Skeletal muscle satellite cell (primary cell): ENCODE measurements around the gene RDH11.

Experiments
- H3K27me3 ChIP-seq: 2 replicates; pipeline ENCODE4 v1.7.0; 2013; ENCODE audit warnings: low read length; ENCODE audit not compliant: control insufficient read depth, insufficient read depth
- H3K36me3 ChIP-seq: 2 replicates; pipeline ENCODE4 v1.7.0; 2013; ENCODE audit warnings: mild to moderate bottlenecking, control low read depth, low read length; ENCODE audit not compliant: insufficient read depth
- H3K4me1 ChIP-seq: 2 replicates; pipeline ENCODE4 v1.7.0; 2013; ENCODE audit warnings: low read length; ENCODE audit not compliant: control insufficient read depth, insufficient read depth
- H3K4me2 ChIP-seq: 2 replicates; pipeline ENCODE4 v1.7.0; 2013; ENCODE audit warnings: mild to moderate bottlenecking, low read length
- H3K4me3 ChIP-seq: 2 replicates; pipeline ENCODE4 v1.7.0; 2013; ENCODE audit warnings: low read length
- H3K9ac ChIP-seq: 2 replicates; pipeline ENCODE4 v1.7.0; 2013; ENCODE audit warnings: mild to moderate bottlenecking, low read depth, low read length, moderate library complexity
- H3K9me3 ChIP-seq: replicated peaks from 2 replicates; pipeline ENCODE4 v1.7.0; 2013; ENCODE audit warnings: mild to moderate bottlenecking, control low read depth, low read length

The RDH11 gene

GRCh38 chr14:67644428-67644827 is 51.1 kb downstream of the RDH11 start:
- no peak overlapping the region for H3K4me3 ChIP-seq
- no peaks in the 10 kb centered on the region for H3K9me3 ChIP-seq
- H3K27me3 ChIP-seq: no peaks in the 10 kb centered on the region
- H3K4me1 ChIP-seq: no peaks in the 10 kb centered on the region
- no peak overlapping the region for H3K4me2 ChIP-seq
- peaks cover 18% of the 10 kb centered on the region for H3K36me3 ChIP-seq
- no peak overlapping the region for H3K9ac ChIP-seq

- Histone ChIP-seq H3K27me3 (no peaks in the 10 kb centered on the region), H3K36me3 (peaks cover 13% of the 10 kb centered on the region), H3K9ac (no peak overlapping the region), H3K4me3 (no peak overlapping the region), H3K4me1 (no peaks in the 10 kb centered on the region), H3K4me2 (no peak overlapping the region), H3K9me3 (no peaks in the 10 kb centered on the region)
These were observed 51.9 kb downstream of the RDH11 start for GRCh38 chr14:67643713-67644112.

GRCh38 chr14:67641902-67642749 is 53.4 kb downstream of the RDH11 start:
- Histone ChIP-seq H3K4me2 (no peak overlapping the region), H3K9me3 (no peaks in the 10 kb centered on the region), H3K4me3 (no peak overlapping the region), H3K9ac (no peak overlapping the region), H3K27me3 (no peaks in the 10 kb centered on the region), H3K4me1 (no peaks in the 10 kb centered on the region), H3K36me3 (peaks cover 5% of the 10 kb centered on the region)

GRCh38 chr14:67641480-67641879 is 54.1 kb downstream of the RDH11 start:
- H3K4me3 ChIP-seq: no peak overlapping the region
- H3K4me1 ChIP-seq: no peaks in the 10 kb centered on the region
- H3K9ac ChIP-seq: no peak overlapping the region
- H3K9me3 ChIP-seq: no peaks in the 10 kb centered on the region
- H3K4me2 ChIP-seq: no peak overlapping the region
- no peaks in the 10 kb centered on the region for H3K27me3 ChIP-seq
- H3K36me3 ChIP-seq: peaks cover 5% of the 10 kb centered on the region

- no peaks in the 10 kb centered on the region for H3K36me3 ChIP-seq
- H3K9me3 ChIP-seq: no peaks in the 10 kb centered on the region
- H3K27me3 ChIP-seq: no peaks in the 10 kb centered on the region
- H3K4me1 ChIP-seq: no peaks in the 10 kb centered on the region
- no peak overlapping the region for H3K9ac ChIP-seq
- no peak overlapping the region for H3K4me3 ChIP-seq
- no peak overlapping the region for H3K4me2 ChIP-seq
These were observed 56.9 kb downstream of the RDH11 start for GRCh38 chr14:67638642-67639041.

GRCh38 chr14:67636361-67636919 is 59.1 kb downstream of the RDH11 start:
- no peak overlapping the region for H3K9ac ChIP-seq
- no peak overlapping the region for H3K4me2 ChIP-seq
- no peaks in the 10 kb centered on the region for H3K4me1 ChIP-seq
- H3K27me3 ChIP-seq: no peaks in the 10 kb centered on the region
- H3K9me3 ChIP-seq: no peaks in the 10 kb centered on the region
- H3K36me3 ChIP-seq: no peaks in the 10 kb centered on the region
- H3K4me3 ChIP-seq: no peak overlapping the region

GRCh38 chr14:67633451-67634147 is 62.0 kb downstream of the RDH11 start:
- Histone ChIP-seq H3K4me3 (no peak overlapping the region), H3K4me1 (no peaks in the 10 kb centered on the region), H3K27me3 (peaks cover 8% of the 10 kb centered on the region), H3K4me2 (no peak overlapping the region), H3K36me3 (no peaks in the 10 kb centered on the region), H3K9me3 (no peaks in the 10 kb centered on the region), H3K9ac (no peak overlapping the region)

GRCh38 chr14:67630938-67631337 is 64.6 kb downstream of the RDH11 start:
- no peaks in the 10 kb centered on the region for H3K36me3 ChIP-seq
- H3K27me3 ChIP-seq: peaks cover 13% of the 10 kb centered on the region
- H3K4me3 ChIP-seq: no peak overlapping the region
- H3K9ac ChIP-seq: no peak overlapping the region
- H3K9me3 ChIP-seq: no peaks in the 10 kb centered on the region
- no peak overlapping the region for H3K4me2 ChIP-seq
- no peaks in the 10 kb centered on the region for H3K4me1 ChIP-seq

- H3K4me3 ChIP-seq: no peak overlapping the region
- H3K36me3 ChIP-seq: no peaks in the 10 kb centered on the region
- H3K9me3 ChIP-seq: no peaks in the 10 kb centered on the region
- peaks cover 13% of the 10 kb centered on the region for H3K27me3 ChIP-seq
- no peak overlapping the region for H3K4me2 ChIP-seq
- no peaks in the 10 kb centered on the region for H3K4me1 ChIP-seq
- H3K9ac ChIP-seq: no peak overlapping the region
These were observed 65.4 kb downstream of the RDH11 start for GRCh38 chr14:67630186-67630585.

GRCh38 chr14:67627519-67627918 is 68.0 kb downstream of the RDH11 start:
- no peak overlapping the region for H3K4me3 ChIP-seq
- no peak overlapping the region for H3K9ac ChIP-seq
- peaks cover 13% of the 10 kb centered on the region for H3K27me3 ChIP-seq
- H3K36me3 ChIP-seq: no peaks in the 10 kb centered on the region
- H3K4me2 ChIP-seq: no peak overlapping the region
- H3K4me1 ChIP-seq: peaks cover 9% of the 10 kb centered on the region
- H3K9me3 ChIP-seq: no peaks in the 10 kb centered on the region
